DMS114 treated with DMSO at 0.1 percent for 48 hours (cell line): ENCODE measurements around the gene SLITRK2.

Experiments used
- DNase-seq: peaks from one replicate; lab custom pipeline; 2025; ENCODE audit not compliant: unreplicated experiment; lab: John Stamatoyannopoulos, UW

SLITRK2 gene

GRCh38 chrX:145817331-145818185 is at the start of gene SLITRK2:
SLITRK2 (plus strand) TSS chrX:145817829; CDS start chrX:145822426, 4,597 bp downstream.
- no peak for DNase-seq

- DNase-seq = no peak
Measured at GRCh38 chrX:145773006-145773405, 44.6 kb upstream of the SLITRK2 start.

GRCh38 chrX:145792281-145792680 is 25.3 kb upstream of the SLITRK2 start:
- DNase-seq = no peak

GRCh38 chrX:145803508-145803907 is 14.1 kb upstream of the SLITRK2 start:
- DNase-seq = no peak

- no peak for DNase-seq
Measured at GRCh38 chrX:145813081-145813480, 4.5 kb upstream of the SLITRK2 start.

- DNase-seq = no peak
Measured at GRCh38 chrX:145816601-145817315, 871 bp upstream of the SLITRK2 start.

GRCh38 chrX:145818186-145819113 is 821 bp downstream of the SLITRK2 start:
- DNase-seq = no peak

- no peak for DNase-seq
Measured at GRCh38 chrX:145820825-145821224, 3.2 kb downstream of the SLITRK2 start.

GRCh38 chrX:145821291-145821897 is 3.8 kb downstream of the SLITRK2 start:
- DNase-seq = no peak

- DNase-seq = no peak
Measured at GRCh38 chrX:145821898-145822571, 4.4 kb downstream of the SLITRK2 start.

GRCh38 chrX:145823132-145823531 is 5.5 kb downstream of the SLITRK2 start:
- DNase-seq = no peak

- no peak for DNase-seq
Measured at GRCh38 chrX:145825896-145826295, 8.3 kb downstream of the SLITRK2 start.

- DNase-seq = no peak
Measured at GRCh38 chrX:145826466-145826865, 8.8 kb downstream of the SLITRK2 start.

- no peak for DNase-seq
Measured at GRCh38 chrX:145832796-145833195, 15.2 kb downstream of the SLITRK2 start.

GRCh38 chrX:145840531-145840930 is 22.9 kb downstream of the SLITRK2 start:
- DNase-seq = no peak

- no peak for DNase-seq
Measured at GRCh38 chrX:145843146-145843904, 25.7 kb downstream of the SLITRK2 start.

GRCh38 chrX:145844886-145845285 is 27.3 kb downstream of the SLITRK2 start:
- no peak for DNase-seq

GRCh38 chrX:145848448-145848847 is 30.8 kb downstream of the SLITRK2 start:
- DNase-seq = no peak

- DNase-seq = no peak
Measured at GRCh38 chrX:145848857-145849256, 31.2 kb downstream of the SLITRK2 start.
